H1 (cell line): ENCODE measurements around the gene CABP4. TPM values are rescaled to one million over a fixed set of nuclear protein-coding genes. Genes with fewer than 3 reads are reported as not detected.

Experiments used
- CBX8 ChIP-seq: fragments of 300-800, 300-1000 bp; sonication (generic); IDR thresholded peaks from 2 replicates; pipeline ENCODE4 v1.7.1; 2016; ENCODE audit warnings: low read depth, low read length, borderline replicate concordance
- CREB1 ChIP-seq: IDR thresholded peaks from 2 replicates; pipeline ENCODE4 v1.6.1; 2012; ENCODE audit warnings: inconsistent platforms
- FOSL1 ChIP-seq: IDR thresholded peaks from 2 replicates; pipeline ENCODE4 v1.6.1; 2011; ENCODE audit warnings: mild to moderate bottlenecking, low read depth, low read length, moderate library complexity; ENCODE audit not compliant: insufficient read depth
- GABPA ChIP-seq: IDR thresholded peaks from 2 replicates; pipeline ENCODE4 v1.6.1; 2011; ENCODE audit warnings: mild to moderate bottlenecking, low read length, moderate library complexity, borderline replicate concordance; ENCODE audit not compliant: insufficient read depth
- HDAC2 ChIP-seq, 2 experiments: fragments of 300-600 bp in 1 of 2; sonication (generic) in 1 of 2; IDR thresholded peaks; 2 replicates each; pipeline ENCODE4 v1.6.1; 2011 to 2012; ENCODE audit warnings: low read depth in 2 of 2, low read length in 2 of 2, mild to moderate bottlenecking in 2 of 2, moderate library complexity in 2 of 2, borderline replicate concordance in 1 of 2, inconsistent platforms in 1 of 2
- NANOG ChIP-seq: IDR thresholded peaks from 2 replicates; pipeline ENCODE4 v1.6.1; 2011; ENCODE audit warnings: low read length, low read depth, mild to moderate bottlenecking, inconsistent platforms; ENCODE audit not compliant: insufficient read depth, poor library complexity, severe bottlenecking
- POU5F1 ChIP-seq: IDR thresholded peaks from 2 replicates; pipeline ENCODE4 v1.6.1; 2011; ENCODE audit warnings: low read depth, mild to moderate bottlenecking, low read length, moderate library complexity
- SAP30 ChIP-seq: fragments of 300-600 bp; sonication (generic); IDR thresholded peaks from 2 replicates; pipeline ENCODE4 v1.7.1; 2012; ENCODE audit warnings: low read length, moderate library complexity, mild to moderate bottlenecking, inconsistent platforms; ENCODE audit not compliant: insufficient read depth, insufficient replicate concordance
- polyA plus RNA-seq, 7 experiments: library from polyadenylated mRNA; depleted of rRNA in 3 of 7; stranded (reverse) in 5 of 7; unstranded in 2 of 7; fragments of >200 nt in 5 of 7; fragments of 200-250 nt in 2 of 7; gene quantifications; 1 replicate in 5 of 7; 2 replicates in 1 of 7; 4 replicates in 1 of 7; pipeline versions ENCODE4 v1.2.1 to v1.2.3, GENCODE V29; 2011 to 2013; ENCODE audit warnings: missing spikeins in 2 of 7, mixed read lengths in 2 of 7
- total RNA-seq: library from RNA; stranded (reverse); fragmentation: NEBNext Ultra II Directional; extraction: Animal tissue kit (Norgen Biotek cat#: 25700); gene quantifications from 2 replicates; pipeline ENCODE4 v1.2.1, GENCODE V29; 2021

CABP4 gene
- total and polyA plus RNA-seq, 2 of the 8 experiments (the other 6 are each of a cell fraction or from before 2014, with no cell fraction given), result not detected

DNA sequence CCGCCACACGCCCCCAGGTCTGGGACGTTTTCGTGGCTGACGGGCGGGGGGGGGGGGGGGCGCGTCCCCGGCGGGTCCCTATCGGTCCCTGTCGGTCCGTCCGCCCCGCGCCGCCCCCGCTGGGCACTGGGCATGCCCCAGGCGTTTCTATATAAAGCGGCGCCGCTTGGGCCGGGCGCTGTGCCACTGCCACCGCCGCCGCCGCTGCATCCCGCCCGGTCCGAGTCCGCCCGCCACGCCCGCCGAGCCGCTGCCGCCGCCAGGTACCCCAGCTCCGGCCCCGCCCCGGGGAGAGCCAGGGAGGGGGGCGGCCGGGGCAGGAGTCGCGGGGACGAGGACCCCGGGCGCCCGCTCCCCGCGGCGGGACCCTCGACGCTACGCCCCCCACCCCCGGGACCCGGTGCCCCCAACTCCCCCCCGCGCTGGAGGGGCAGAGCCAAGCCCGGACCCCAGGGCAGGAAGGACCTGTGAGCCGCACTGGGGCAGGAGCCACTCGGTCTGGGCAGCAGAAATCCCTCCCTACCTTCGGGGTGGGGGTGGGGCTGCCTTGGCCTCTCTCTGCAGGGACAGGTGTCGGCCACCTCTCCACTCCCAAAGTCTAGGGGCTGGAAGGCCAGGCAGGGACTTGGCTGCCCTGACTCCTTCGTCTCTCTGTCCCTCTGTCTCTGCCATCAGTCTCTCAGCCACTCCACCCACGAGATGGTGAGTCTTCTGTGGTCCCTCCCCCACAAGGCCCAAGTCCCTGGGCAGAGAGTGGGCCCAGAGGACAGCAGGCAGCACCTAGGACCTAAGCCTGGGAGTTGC lies 39.5 kb upstream of the CABP4 start, which contains the start of gene CARNS1 (continued):
- TF ChIP-seq POU5F1 (no peak), CBX8 (no peak), NANOG (no peak), HDAC2 (IDR thresholded peaks at IDR 0.05; ENCODE audit: borderline replicate concordance in 1 of 2, low read depth in 2 of 2, low read length in 2 of 2) (no peak), GABPA (no peak), SAP30 (no peak), FOSL1 (no peak), CREB1 (no peak)
